ENCODE measurements around the gene IGFL4.

The IGFL4 gene

DNA sequence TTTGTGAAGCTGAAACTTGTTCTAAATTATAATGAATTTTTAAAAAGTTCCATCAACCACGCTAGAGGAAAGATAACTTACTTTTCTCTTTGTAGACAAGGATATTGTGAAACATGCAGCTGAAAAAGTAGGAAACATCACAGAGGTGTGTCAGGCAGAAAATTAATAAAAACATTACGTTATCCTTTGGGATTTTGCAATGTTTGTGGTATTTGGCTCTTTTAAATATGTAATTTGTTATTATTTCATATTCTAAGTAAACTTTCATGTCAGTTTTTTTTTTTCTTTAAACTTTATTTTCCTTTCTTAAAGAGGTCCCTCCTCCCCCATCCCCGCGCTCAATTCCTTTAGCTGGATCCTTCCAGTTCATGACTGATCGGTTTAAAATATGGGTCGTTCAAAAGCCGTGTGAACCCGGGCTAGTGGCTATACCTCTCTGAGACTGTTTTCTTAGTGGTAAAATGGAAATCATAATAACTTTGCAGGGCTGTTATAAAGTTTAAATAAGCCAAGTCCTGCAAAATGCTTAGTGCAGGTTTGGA lies 46.3 kb downstream of the IGFL4 start:
- DNase-seq (ENCODE audit: low read depth), result no peak

DNA sequence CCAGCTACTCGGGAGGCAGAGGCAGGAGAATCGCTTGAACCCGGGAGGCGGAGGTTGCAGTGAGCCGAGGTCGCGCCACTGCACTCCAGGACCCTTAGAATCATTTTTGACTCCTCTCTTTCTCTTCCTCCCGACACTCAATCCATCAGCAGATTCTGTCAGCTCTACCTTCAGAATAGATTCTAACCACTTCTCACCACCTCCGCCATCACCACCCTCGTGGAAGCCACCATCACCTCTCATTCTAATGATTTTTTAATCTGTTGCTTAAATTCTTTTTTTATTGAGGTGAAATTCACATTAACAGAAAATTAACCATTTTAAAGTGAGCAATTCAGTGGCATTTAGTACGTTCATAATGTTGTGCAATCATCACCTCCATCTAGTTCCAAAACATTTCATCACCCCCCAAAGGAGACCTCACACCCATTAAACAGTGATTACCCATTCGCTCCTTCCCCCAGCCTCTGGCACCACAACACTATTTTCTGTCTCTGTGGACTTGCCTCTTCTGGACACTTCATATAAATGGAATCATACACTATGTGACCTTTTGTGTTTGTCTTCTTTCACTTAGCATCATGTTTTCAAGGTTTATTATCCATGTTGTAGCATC lies 50.6 kb downstream of the IGFL4 start:
- DNase-seq (ENCODE audit: low read depth), result no peak
